SK-N-SH (cell line): ENCODE data around the gene KRTAP21-3. TPM values are rescaled to one million over a fixed set of nuclear protein-coding genes. Genes with fewer than 3 reads are reported as not detected.

Experiments used
- CTCF ChIA-PET: fragments of 300-600, 350-600 bp; formaldehyde crosslinking; extraction: SDS; loops from one replicate; lab custom pipeline; 2021; lab: Yijun Ruan, JAX
- POLR2A ChIA-PET: fragments of 350-600 bp; sonication (Branson Sonifier 250); formaldehyde crosslinking; extraction: SDS; loops from one replicate; lab custom pipeline; 2020; ENCODE audit warnings: antibody characterized with exemption, inconsistent platforms; lab: Yijun Ruan, JAX
- DNase-seq: peaks from one replicate; pipeline ENCODE4 v3.0.0; 2012
- H2AFZ ChIP-seq: fragments of 200-600 bp; sonication (generic); 2 replicates; pipeline ENCODE4 v1.8.1; 2016; ENCODE audit warnings: antibody characterized with exemption, mild to moderate bottlenecking, low read depth
- H3F3A ChIP-seq: fragments of 200-600 bp; sonication (generic); replicated peaks from 2 replicates; pipeline ENCODE3; 2016; ENCODE audit warnings: antibody characterized with exemption, mild to moderate bottlenecking; ENCODE audit not compliant: insufficient read depth
- H3K27ac ChIP-seq, 2 experiments: fragments of 200-500 bp in 1 of 2; fragments of 200-600 bp in 1 of 2; sonication (Bioruptor generic) in 1 of 2; sonication (generic), shearing (Covaris generic) in 1 of 2; 2 replicates each; pipeline versions ENCODE4 v1.5.1 to v1.6.1; 2014 to 2016; ENCODE audit warnings: low read depth in 2 of 2, inconsistent platforms in 1 of 2, low read length in 1 of 2, mild to moderate bottlenecking in 1 of 2, mixed read lengths in 1 of 2
- H3K27me3 ChIP-seq: fragments of 200-600 bp; sonication (generic), shearing (Covaris generic); 2 replicates; pipeline ENCODE4 v1.6.1; 2016; ENCODE audit warnings: mixed run types; ENCODE audit not compliant: insufficient read depth
- H3K36me3 ChIP-seq, 2 experiments: fragments of 200-500 bp in 1 of 2; fragments of 200-600 bp in 1 of 2; sonication (Bioruptor generic) in 1 of 2; sonication (generic) in 1 of 2; replicated peaks in 1 of 2; 2 replicates each; pipeline versions ENCODE3 to v1.5.1; 2014 to 2016; ENCODE audit warnings: low read length in 1 of 2, mild to moderate bottlenecking in 1 of 2; ENCODE audit not compliant: insufficient read depth in 2 of 2, control insufficient read depth in 1 of 2
- H3K4me1 ChIP-seq, 2 experiments: fragments of 200-500 bp in 1 of 2; fragments of 200-600 bp in 1 of 2; sonication (Bioruptor generic) in 1 of 2; sonication (generic), shearing (Covaris generic) in 1 of 2; 2 replicates each; pipeline versions ENCODE4 v1.5.1 to v1.6.1; 2014 to 2016; ENCODE audit warnings: low read depth in 1 of 2, low read length in 1 of 2, mixed run types in 1 of 2; ENCODE audit not compliant: insufficient read depth in 2 of 2, control insufficient read depth in 1 of 2
- H3K4me2 ChIP-seq: fragments of 200-600 bp; sonication (generic), shearing (Covaris generic); 2 replicates; pipeline ENCODE4 v1.6.1; 2017; ENCODE audit warnings: mixed run types
- H3K4me3 ChIP-seq, 2 experiments: fragments of 200-500 bp in 1 of 2; fragments of 200-600 bp in 1 of 2; sonication (Bioruptor generic) in 1 of 2; sonication (generic), shearing (Covaris generic) in 1 of 2; 2 replicates each; pipeline versions ENCODE4 v1.5.1 to v1.8.1; 2014 to 2016; ENCODE audit warnings: low read depth in 2 of 2, inconsistent platforms in 1 of 2, low read length in 1 of 2, mild to moderate bottlenecking in 1 of 2, mixed read lengths in 1 of 2, moderate library complexity in 1 of 2
- H3K79me2 ChIP-seq: fragments of 200-600 bp; sonication (generic); 2 replicates; pipeline ENCODE4 v1.8.1; 2017; ENCODE audit warnings: mild to moderate bottlenecking; ENCODE audit not compliant: insufficient read depth
- H3K9ac ChIP-seq: fragments of 200-600 bp; sonication (generic); 2 replicates; pipeline ENCODE4 v1.6.1; 2017; ENCODE audit warnings: mixed run types
- H3K9me2 ChIP-seq: fragments of 200-600 bp; sonication (generic); 2 replicates; pipeline ENCODE4 v1.6.1; 2017; ENCODE audit warnings: mixed run types
- H3K9me3 ChIP-seq: fragments of 200-600 bp; sonication (generic); 2 replicates; pipeline ENCODE4 v1.6.1; 2017; ENCODE audit warnings: mixed run types, mild to moderate bottlenecking, moderate library complexity
- H4K20me1 ChIP-seq: fragments of 200-600 bp; sonication (generic); 2 replicates; pipeline ENCODE4 v1.6.1; 2017; ENCODE audit warnings: mild to moderate bottlenecking, mixed run types; ENCODE audit not compliant: insufficient read depth
- CHD2 ChIP-seq: fragments of 150-350 bp; IDR thresholded peaks from 2 replicates; pipeline ENCODE4 v1.6.1; 2018; ENCODE audit warnings: low read length; ENCODE audit not compliant: partially characterized antibody
- CTCF ChIP-seq: fragments of 200-600 bp; sonication (generic); IDR thresholded peaks from 2 replicates; pipeline ENCODE4 v1.6.1; 2017; ENCODE audit warnings: antibody characterized with exemption, mild to moderate bottlenecking, moderate library complexity
- EP300 ChIP-seq, 2 experiments: IDR thresholded peaks; 2 replicates each; pipeline versions ENCODE4 v1.4.0 to v1.6.1; 2012; ENCODE audit warnings: borderline replicate concordance in 1 of 2, low read depth in 1 of 2, low read length in 1 of 2
- EZH2phosphoT487 ChIP-seq: fragments of 200-600 bp; sonication (generic); IDR thresholded peaks from 2 replicates; pipeline ENCODE4 v1.6.1; 2017; ENCODE audit warnings: low read depth, mixed run types, mild to moderate bottlenecking, antibody characterized with exemption, moderate library complexity, borderline replicate concordance
- FOSL2 ChIP-seq: IDR thresholded peaks from 2 replicates; pipeline ENCODE4 v1.4.0; 2012; ENCODE audit warnings: low read depth, mild to moderate bottlenecking, moderate library complexity, borderline replicate concordance
- FOXJ3 ChIP-seq: sonication (generic); formaldehyde crosslinking; IDR thresholded peaks from 2 replicates; pipeline ENCODE4 v1.5.1; 2020; ENCODE audit warnings: mild to moderate bottlenecking, missing genetic modification reagents
- FOXM1 ChIP-seq: IDR thresholded peaks from 2 replicates; pipeline ENCODE4 v1.4.0; 2012; ENCODE audit warnings: low read depth, mild to moderate bottlenecking
- GABPA ChIP-seq: IDR thresholded peaks from 2 replicates; pipeline ENCODE4 v1.4.0; 2012; ENCODE audit warnings: low read depth, mild to moderate bottlenecking
- GATA2 ChIP-seq: sonication (generic); formaldehyde crosslinking; IDR thresholded peaks from 2 replicates; pipeline ENCODE4 v1.5.0; 2020; ENCODE audit warnings: mild to moderate bottlenecking, missing genetic modification reagents
- JUND ChIP-seq: IDR thresholded peaks from 2 replicates; pipeline ENCODE4 v1.4.0; 2012
- MAX ChIP-seq: IDR thresholded peaks from 2 replicates; pipeline ENCODE4 v1.4.0; 2012; ENCODE audit warnings: low read depth
- MEF2A ChIP-seq: IDR thresholded peaks from 2 replicates; pipeline ENCODE4 v1.4.0; 2012; ENCODE audit warnings: low read depth, borderline replicate concordance
- MXI1 ChIP-seq: IDR thresholded peaks from 2 replicates; pipeline ENCODE4 v1.6.1; 2012; ENCODE audit warnings: mild to moderate bottlenecking, low read depth, low read length, improper control_type of control experiment
- NRF1 ChIP-seq: IDR thresholded peaks from 2 replicates; pipeline ENCODE4 v1.6.1; 2012; ENCODE audit warnings: low read depth, mild to moderate bottlenecking, low read length
- RAD21 ChIP-seq: IDR thresholded peaks from 2 replicates; pipeline ENCODE4 v1.6.1; 2012; ENCODE audit warnings: mild to moderate bottlenecking, low read length
- RCOR1 ChIP-seq: fragments of 150-350 bp; IDR thresholded peaks from 2 replicates; pipeline ENCODE4 v1.6.1; 2017; ENCODE audit warnings: antibody characterized with exemption, low read length
- REST ChIP-seq: IDR thresholded peaks from 2 replicates; pipeline ENCODE4 v1.6.1; 2012; ENCODE audit warnings: mild to moderate bottlenecking, low read depth, low read length, moderate library complexity
- RFX5 ChIP-seq: IDR thresholded peaks from 2 replicates; pipeline ENCODE4 v1.6.1; 2012; ENCODE audit warnings: mild to moderate bottlenecking, improper control_type of control experiment, low read length
- SIN3A ChIP-seq: IDR thresholded peaks from 2 replicates; pipeline ENCODE4 v1.6.1; 2012; ENCODE audit warnings: low read depth, mild to moderate bottlenecking, low read length, moderate library complexity, borderline replicate concordance
- SMC3 ChIP-seq: IDR thresholded peaks from 2 replicates; pipeline ENCODE4 v1.6.1; 2012; ENCODE audit warnings: low read depth, low read length, improper control_type of control experiment
- TAF1 ChIP-seq: IDR thresholded peaks from 2 replicates; pipeline ENCODE4 v1.6.1; 2012; ENCODE audit warnings: low read depth, mild to moderate bottlenecking, low read length, moderate library complexity, borderline replicate concordance
- TEAD4 ChIP-seq: IDR thresholded peaks from 2 replicates; pipeline ENCODE4 v1.4.0; 2012; ENCODE audit warnings: mild to moderate bottlenecking, borderline replicate concordance; ENCODE audit not compliant: insufficient read depth
- USF2 ChIP-seq: fragments of 150-350 bp; IDR thresholded peaks from 2 replicates; pipeline ENCODE4 v1.6.1; 2017; ENCODE audit warnings: antibody characterized with exemption, low read length, low read depth, borderline replicate concordance
- YY1 ChIP-seq: IDR thresholded peaks from 2 replicates; pipeline ENCODE4 v1.4.0; 2012; ENCODE audit warnings: low read depth, mild to moderate bottlenecking
- ZBTB33 ChIP-seq: IDR thresholded peaks from 2 replicates; pipeline ENCODE4 v1.4.0; 2012; ENCODE audit warnings: low read depth, borderline replicate concordance
- WGBS: methylation state at CpG from one replicate; pipeline ENCODE4 v1.1.6; 2017; ENCODE audit warnings: low lambda C conversion rate; 5-methylcytosine and 5-hydroxymethylcytosine counted together
- polyA plus RNA-seq, 3 experiments: library from polyadenylated mRNA; depleted of rRNA; stranded (reverse); fragments of >200 nt; gene quantifications; 2 replicates each; pipeline ENCODE4 v1.2.3, GENCODE V29; 2012

Gene KRTAP21-3
- polyA plus RNA-seq, 1 of the 3 experiments (the other 2 are of a cell fraction), result not detected

- ChIA-PET POLR2A (no interaction called here), CTCF (no interaction called here)
- Histone ChIP-seq H3K4me3 (peak overlapping the region in 1 of 2 experiments; percentile 13; a peak in 1 of 4 replicates), H2AFZ (no peak overlapping the region), H3K9me3 (no peaks in the 10 kb centered on the region), H4K20me1 (no peaks in the 10 kb centered on the region), H3K27me3 (peaks cover 6% of the 10 kb centered on the region; the same call in 1 of the 2 replicates), H3K27ac (no peak overlapping the region), H3K9ac (no peak overlapping the region), H3K9me2 (no peaks in the 10 kb centered on the region), H3K4me1 (no peaks in the 10 kb centered on the region), H3K36me3 (no peaks in the 10 kb centered on the region), H3F3A (no peaks in the 10 kb centered on the region), H3K79me2 (no peaks in the 10 kb centered on the region), H3K4me2 (0 out of 2 replicates have a peak overlapping the region, but pooled peaks have one; percentile 29)
- 4% methylated on average over 6 of the region's 6 CpGs for WGBS
- no peak for DNase-seq
- no peak for TF ChIP-seq RAD21
- TF ChIP-seq JUND, result peak; percentile 48
- no peak for TF ChIP-seq GATA2 (CRISPR knock-in tag)
- TF ChIP-seq SMC3, result no peak
- peak in 1 of 2 experiments; percentile 21; a peak in 1 of 4 replicates for TF ChIP-seq EP300 (IDR thresholded peaks at IDR 0.05; ENCODE audit: borderline replicate concordance in 1 of 2, low read depth in 1 of 2, low read length in 1 of 2)
- no peak for TF ChIP-seq TAF1
- TF ChIP-seq CTCF, result no peak
- no peak for TF ChIP-seq MAX
- no peak for TF ChIP-seq FOXM1
- no peak for TF ChIP-seq RCOR1
- no peak for TF ChIP-seq YY1
- no peak for TF ChIP-seq GABPA
- no peak for TF ChIP-seq RFX5
- no peak for TF ChIP-seq FOXJ3 (CRISPR knock-in tag)
- TF ChIP-seq CHD2, result no peak
- TF ChIP-seq NRF1, result no peak
- no peak for TF ChIP-seq USF2
- 0 out of 2 replicates have a peak, but pooled peaks have one; percentile 19 for TF ChIP-seq TEAD4
- no peak for TF ChIP-seq SIN3A
- no peak for TF ChIP-seq REST
- peak; percentile 46; the same call in 1 of the 2 replicates for TF ChIP-seq FOSL2
- no peak for TF ChIP-seq ZBTB33
- no peak for TF ChIP-seq MXI1
- no peak for TF ChIP-seq MEF2A
- TF ChIP-seq EZH2phosphoT487, result no peak
Observed at GRCh38 chr21:30684506-30684905, 34.1 kb downstream of the KRTAP21-3 start.
